IPS-15b (cell line): ENCODE measurements around the gene EIF2D.
"Not testable (repeated sequence)": the region's sequence is repeated elsewhere in the genome, so short reads cannot be mapped to it uniquely, and the experiment has no call there.

Experiments used
- H3K27me3 ChIP-seq: one replicate; pipeline ENCODE4 v1.6.1; 2013; ENCODE audit warnings: low read length; ENCODE audit not compliant: control insufficient read depth, insufficient read depth
- H3K36me3 ChIP-seq: one replicate; pipeline ENCODE4 v1.6.1; 2013; ENCODE audit warnings: low read length; ENCODE audit not compliant: control insufficient read depth, insufficient read depth
- H3K4me1 ChIP-seq: one replicate; pipeline ENCODE4 v1.6.1; 2013; ENCODE audit warnings: mild to moderate bottlenecking, low read length; ENCODE audit not compliant: control insufficient read depth, insufficient read depth
- H3K4me3 ChIP-seq: one replicate; pipeline ENCODE4 v1.5.1; 2013; ENCODE audit warnings: low read depth, low read length
- H3K9ac ChIP-seq: one replicate; pipeline ENCODE4 v1.6.1; 2013; ENCODE audit warnings: low read depth, mild to moderate bottlenecking, low read length
- H3K9me3 ChIP-seq: one replicate; pipeline ENCODE4 v1.6.1; 2013; ENCODE audit warnings: mild to moderate bottlenecking, low read length; ENCODE audit not compliant: control insufficient read depth, insufficient read depth

Gene EIF2D

DNA sequence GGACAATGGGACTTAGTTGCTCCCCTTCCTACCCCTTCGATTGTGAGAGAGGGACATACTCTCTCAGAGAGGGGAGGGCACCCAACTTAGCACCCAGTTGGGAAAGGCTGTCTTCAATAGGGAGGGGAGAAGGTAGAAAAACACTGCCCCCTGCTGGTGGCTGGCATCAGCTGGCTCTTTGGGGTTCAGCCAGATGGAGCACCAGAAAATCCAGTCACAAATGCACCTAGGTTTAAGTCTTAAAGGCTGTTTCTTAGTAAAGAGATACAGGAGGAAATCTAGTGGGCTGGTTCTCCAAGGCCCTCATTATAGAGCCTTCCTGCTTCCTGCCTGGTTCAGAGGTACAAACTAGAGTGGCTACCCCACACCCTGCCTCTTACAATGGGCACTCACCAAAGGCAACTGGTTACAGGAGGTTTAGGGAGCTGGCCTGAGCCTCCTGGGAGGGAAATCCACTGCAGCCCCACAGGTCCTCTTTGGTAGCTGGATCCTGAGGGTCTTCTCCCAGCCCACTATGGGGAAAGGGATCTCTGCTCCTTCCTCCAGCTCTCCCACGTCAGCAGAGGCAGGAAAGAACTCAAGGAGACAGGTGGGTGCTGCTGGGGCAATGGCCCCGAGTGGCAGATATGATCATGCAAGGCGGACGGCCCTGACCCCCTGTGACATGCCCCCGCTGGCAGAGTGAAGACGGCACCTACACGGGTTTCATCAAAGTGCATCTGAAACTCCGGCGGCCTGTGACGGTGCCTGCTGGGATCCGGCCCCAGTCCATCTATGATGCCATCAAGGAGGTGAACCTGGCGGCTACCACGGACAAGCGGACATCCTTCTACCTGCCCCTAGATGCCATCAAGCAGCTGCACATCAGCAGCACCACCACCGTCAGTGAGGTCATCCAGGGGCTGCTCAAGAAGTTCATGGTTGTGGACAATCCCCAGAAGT lies 28.3 kb downstream of the EIF2D start:
- Histone ChIP-seq H3K4me1 (no peaks in the 10 kb centered on the region), H3K9ac (no peak overlapping the region), H3K9me3 (no peaks in the 10 kb centered on the region), H3K27me3 (no peaks in the 10 kb centered on the region), H3K4me3 (no peak overlapping the region), H3K36me3 (peaks cover 10% of the 10 kb centered on the region)

DNA sequence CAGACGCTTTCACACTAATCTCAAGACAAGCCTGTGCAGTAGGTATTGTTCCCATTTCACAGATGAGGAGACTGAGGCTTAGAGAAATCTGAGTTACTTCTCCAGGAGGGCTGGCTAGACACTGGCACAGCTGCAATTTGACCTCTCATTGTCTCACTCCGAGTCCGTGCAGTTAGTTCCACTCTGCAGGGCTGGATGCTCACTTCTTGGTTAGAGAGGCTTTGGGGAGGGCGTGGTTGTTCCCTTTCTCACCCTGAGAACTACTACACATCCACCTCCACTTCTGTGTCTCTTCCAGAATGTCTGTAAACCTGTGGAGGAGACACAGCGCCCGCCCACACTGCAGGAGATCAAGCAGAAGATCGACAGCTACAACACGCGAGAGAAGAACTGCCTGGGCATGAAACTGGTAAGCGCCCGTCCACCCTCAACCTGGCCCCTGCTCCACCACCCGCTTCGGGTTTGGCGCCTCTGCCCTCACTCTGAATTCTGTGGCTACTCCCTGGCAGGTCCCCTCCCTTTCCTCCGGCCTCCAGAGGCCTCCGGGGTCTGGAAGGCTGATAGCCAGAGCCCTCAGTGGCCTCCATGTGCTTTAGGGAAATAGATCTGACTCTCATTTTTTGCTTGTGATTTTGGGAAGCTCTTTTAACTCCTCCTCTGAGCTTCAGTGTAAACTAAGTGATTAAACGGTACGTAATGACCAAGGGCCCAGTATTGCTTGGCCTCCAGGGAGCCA lies 29.1 kb downstream of the EIF2D start:
- Histone ChIP-seq H3K27me3 (no peaks in the 10 kb centered on the region), H3K9ac (no peak overlapping the region), H3K9me3 (no peaks in the 10 kb centered on the region), H3K4me3 (no peak overlapping the region), H3K36me3 (peaks cover 8% of the 10 kb centered on the region), H3K4me1 (no peaks in the 10 kb centered on the region)

DNA sequence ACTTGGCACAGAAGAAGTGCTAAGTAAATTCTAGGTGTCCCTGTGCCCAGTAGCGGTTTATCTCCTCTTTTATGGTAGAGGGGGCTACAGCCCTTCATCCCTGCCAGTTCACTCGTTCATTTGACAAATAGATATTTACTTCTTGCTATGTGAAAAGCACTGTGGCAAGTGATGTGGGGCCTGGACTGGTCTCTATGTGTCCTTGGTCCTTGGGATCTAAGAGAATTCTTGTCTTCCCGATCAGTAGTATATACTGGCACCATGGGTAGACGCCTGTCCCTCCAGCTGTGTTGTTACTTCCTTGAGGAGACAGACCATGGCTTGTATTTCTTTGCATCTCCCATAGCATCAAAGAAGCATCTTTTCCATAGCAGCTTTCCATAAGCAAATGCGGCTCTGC lies 29.7 kb downstream of the EIF2D start:
- Histone ChIP-seq H3K27me3 (no peaks in the 10 kb centered on the region), H3K9ac (no peak overlapping the region), H3K36me3 (peaks cover 5% of the 10 kb centered on the region), H3K4me1 (no peaks in the 10 kb centered on the region), H3K9me3 (no peaks in the 10 kb centered on the region), H3K4me3 (no peak overlapping the region)

DNA sequence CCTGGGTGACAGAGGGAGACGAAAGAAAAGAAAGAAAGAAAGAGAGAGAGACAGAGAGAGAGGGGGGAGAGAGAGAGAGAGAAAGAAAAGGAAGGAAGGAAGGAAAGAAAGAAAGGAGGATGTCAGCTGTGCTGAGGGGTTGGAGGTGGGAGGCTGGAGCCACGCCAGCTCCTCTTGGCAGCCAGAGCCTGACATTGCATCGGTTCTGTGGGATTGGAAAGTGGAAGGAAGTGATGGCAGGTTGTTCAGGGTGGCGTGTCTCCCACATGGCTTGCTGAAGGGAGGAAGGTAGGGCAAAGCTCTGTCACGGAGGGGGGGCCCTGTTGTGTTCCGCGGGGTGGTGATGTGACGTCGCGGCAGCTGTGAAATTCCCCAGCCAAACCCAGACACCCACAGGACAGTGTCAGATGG lies 30.7 kb downstream of the EIF2D start:
- no peaks in the 10 kb centered on the region for H3K4me1 ChIP-seq
- no peak overlapping the region for H3K4me3 ChIP-seq
- H3K36me3 ChIP-seq = peaks cover 5% of the 10 kb centered on the region
- no peaks in the 10 kb centered on the region for H3K27me3 ChIP-seq
- H3K9ac ChIP-seq = no peak overlapping the region
- no peaks in the 10 kb centered on the region for H3K9me3 ChIP-seq

GRCh38 chr1:206581114-206581497 lies 31.2 kb downstream of the EIF2D start:
- H3K36me3 ChIP-seq, H3K4me1 ChIP-seq, H3K4me3 ChIP-seq, H3K9ac ChIP-seq, H3K27me3 ChIP-seq, H3K9me3 ChIP-seq: not testable (repeated sequence)

- Histone ChIP-seq H3K36me3 (no peaks in the 10 kb centered on the region), H3K4me3 (no peak overlapping the region), H3K9me3 (no peaks in the 10 kb centered on the region), H3K9ac (no peak overlapping the region), H3K4me1 (no peaks in the 10 kb centered on the region), H3K27me3 (no peaks in the 10 kb centered on the region)
Measured at GRCh38 chr1:206580438-206581113, 31.7 kb downstream of the EIF2D start.

DNA sequence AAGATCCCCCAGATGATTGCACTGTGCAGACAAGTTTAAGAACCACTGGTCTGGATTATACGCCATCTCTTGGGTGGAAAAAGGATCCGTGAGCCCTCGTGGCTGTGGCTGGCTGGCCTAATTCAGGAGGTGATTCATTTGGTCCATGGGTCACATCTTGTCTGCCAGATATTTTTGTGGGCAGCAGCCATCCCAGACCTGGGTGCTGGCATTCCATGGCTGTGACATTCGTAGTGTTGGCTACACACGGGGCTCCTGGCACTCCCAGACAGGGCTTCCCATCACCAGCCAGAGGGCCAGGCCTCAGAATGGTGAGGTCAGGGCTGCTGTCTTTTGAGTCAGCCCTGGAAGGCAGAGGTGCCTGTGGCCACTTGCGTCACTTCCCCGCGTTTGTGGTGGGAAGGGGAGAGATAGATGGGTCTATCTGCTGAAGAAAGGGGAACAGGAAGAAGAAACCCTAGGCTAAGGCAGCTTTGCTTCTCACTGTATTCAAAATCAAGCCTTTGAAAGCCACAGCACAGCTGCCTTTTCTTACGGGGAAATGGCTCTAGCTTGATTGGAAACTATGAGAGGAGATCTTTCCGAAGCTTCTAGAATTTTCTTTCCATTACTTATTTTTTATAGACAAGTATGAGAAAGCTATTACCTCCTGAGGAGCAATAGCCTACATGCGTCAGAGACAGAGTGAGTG lies 32.4 kb downstream of the EIF2D start:
- Histone ChIP-seq H3K27me3 (no peaks in the 10 kb centered on the region), H3K4me3 (no peak overlapping the region), H3K9me3 (no peaks in the 10 kb centered on the region), H3K4me1 (no peaks in the 10 kb centered on the region), H3K36me3 (no peaks in the 10 kb centered on the region), H3K9ac (no peak overlapping the region)

DNA sequence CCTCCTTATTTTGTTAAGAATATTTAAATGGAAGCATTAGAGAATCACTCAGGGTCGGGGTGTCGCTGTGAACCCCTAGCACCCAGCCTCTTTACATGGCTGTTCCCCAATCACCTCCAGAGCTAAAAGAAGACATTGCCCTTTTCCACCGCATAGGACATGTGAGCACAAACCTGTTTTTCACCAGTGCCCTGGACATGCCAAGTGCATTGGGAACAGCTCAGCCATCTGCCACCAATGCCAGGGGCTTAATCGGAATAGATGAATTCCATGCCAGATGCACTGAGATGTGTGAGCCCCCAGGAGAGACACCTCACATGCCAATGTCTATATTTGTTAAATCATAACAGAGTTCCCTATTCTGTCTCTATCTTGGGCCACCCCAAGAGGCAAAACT lies 33.3 kb downstream of the EIF2D start:
- no peaks in the 10 kb centered on the region for H3K36me3 ChIP-seq
- H3K9ac ChIP-seq = no peak overlapping the region

DNA sequence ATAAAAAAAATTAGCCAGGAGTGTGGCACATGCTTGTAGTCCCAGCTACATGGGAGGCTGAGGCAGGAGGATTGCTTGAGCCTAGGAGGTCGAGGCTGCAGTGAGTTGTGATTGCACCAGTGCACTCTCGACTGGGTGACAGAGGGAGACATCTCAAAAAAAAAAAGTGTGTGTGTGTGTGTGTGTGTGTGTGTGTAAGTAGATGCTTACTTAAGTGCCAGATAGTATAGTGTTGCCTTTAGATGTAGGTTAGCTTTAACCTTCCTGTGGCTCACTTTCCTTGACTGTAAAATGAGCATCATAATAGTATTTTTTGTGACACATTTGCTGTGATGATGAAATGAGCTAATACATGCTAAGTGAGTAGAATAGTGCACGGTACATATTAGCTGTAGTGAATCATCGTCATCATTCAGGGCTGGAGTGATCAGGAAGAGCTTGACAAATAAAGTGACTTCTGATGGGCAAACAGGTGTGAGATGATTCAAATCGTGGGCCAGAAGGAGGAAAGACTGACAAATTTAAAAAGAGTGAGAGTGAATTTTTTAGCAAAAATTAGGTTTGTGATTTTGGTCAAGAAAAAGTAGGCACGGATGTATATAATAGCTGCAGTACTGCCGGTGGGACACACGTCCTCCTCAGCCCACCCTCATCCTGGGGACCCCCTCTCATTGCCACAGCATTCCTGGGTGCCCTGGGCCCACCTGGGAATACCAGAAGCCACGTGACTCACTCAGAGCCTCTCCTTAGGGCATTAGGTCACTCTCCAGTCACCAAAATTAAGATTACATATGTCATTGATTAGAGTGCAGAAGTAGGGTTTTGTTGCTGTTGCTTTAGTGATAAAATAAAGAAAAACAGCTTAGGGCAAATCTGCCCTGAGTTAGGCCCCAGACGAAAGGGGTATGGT lies 33.9 kb downstream of the EIF2D start:
- Histone ChIP-seq H3K9me3 (no peaks in the 10 kb centered on the region), H3K9ac (no peak overlapping the region), H3K4me3 (no peak overlapping the region), H3K27me3 (no peaks in the 10 kb centered on the region), H3K4me1 (no peaks in the 10 kb centered on the region), H3K36me3 (no peaks in the 10 kb centered on the region)

More for the DNA sequence above, 33.3 kb downstream of the EIF2D start:
- Histone ChIP-seq H3K9me3 (no peaks in the 10 kb centered on the region), H3K4me3 (no peak overlapping the region), H3K27me3 (no peaks in the 10 kb centered on the region), H3K4me1 (no peaks in the 10 kb centered on the region)

DNA sequence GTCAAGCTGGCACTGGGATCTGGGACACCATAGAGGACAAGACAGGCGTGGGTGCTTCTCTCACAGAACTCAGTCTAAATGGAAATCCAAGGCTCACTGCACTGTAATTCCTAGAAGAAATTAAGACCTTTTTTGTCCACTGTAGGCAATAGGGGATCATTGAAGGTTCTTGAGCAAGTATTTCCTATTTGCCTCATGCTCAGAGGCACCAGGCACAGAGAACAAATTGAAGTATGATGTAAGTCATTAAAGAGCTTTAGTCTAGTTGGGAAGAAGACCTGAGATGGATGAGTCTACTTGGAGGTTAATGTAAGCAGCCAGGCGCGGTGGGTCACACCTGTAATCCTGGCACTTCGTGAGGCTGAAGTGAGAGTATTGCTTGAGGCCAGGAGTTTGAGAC lies 34.6 kb downstream of the EIF2D start:
- H3K4me3 ChIP-seq = no peak overlapping the region
- H3K27me3 ChIP-seq = no peaks in the 10 kb centered on the region
- H3K36me3 ChIP-seq = no peaks in the 10 kb centered on the region
- no peaks in the 10 kb centered on the region for H3K4me1 ChIP-seq
- H3K9ac ChIP-seq = no peak overlapping the region
- H3K9me3 ChIP-seq = no peaks in the 10 kb centered on the region
